HG03139 (cell line): ENCODE measurements around the gene UNC5A.

Experiments
- ATAC-seq: cut with Tn5 transposase; IDR thresholded peaks from one replicate; pipeline ENCODE4 v1.9.1; 2021; ENCODE audit not compliant: unreplicated experiment

UNC5A gene

GRCh38 chr5:176819476-176819875 lies 9.1 kb downstream of the UNC5A start:
- ATAC-seq: no peak

- no peak for ATAC-seq
Observed at GRCh38 chr5:176820937-176821336, 10.6 kb downstream of the UNC5A start.

- ATAC-seq: no peak
Observed at GRCh38 chr5:176821441-176821840, 11.1 kb downstream of the UNC5A start.

GRCh38 chr5:176822041-176822792 lies 11.9 kb downstream of the UNC5A start:
- ATAC-seq: no peak

GRCh38 chr5:176822793-176823481 lies 12.6 kb downstream of the UNC5A start:
- no peak for ATAC-seq

- ATAC-seq: no peak
Observed at GRCh38 chr5:176823869-176824412, 13.6 kb downstream of the UNC5A start.

GRCh38 chr5:176824604-176825003 lies 14.2 kb downstream of the UNC5A start:
- no peak for ATAC-seq

GRCh38 chr5:176825234-176825633 lies 14.9 kb downstream of the UNC5A start:
- no peak for ATAC-seq

- ATAC-seq: no peak
Observed at GRCh38 chr5:176825957-176826356, 15.6 kb downstream of the UNC5A start.

GRCh38 chr5:176827736-176828414 lies 17.5 kb downstream of the UNC5A start:
- no peak for ATAC-seq

GRCh38 chr5:176829320-176829719 lies 19.0 kb downstream of the UNC5A start:
- no peak for ATAC-seq

GRCh38 chr5:176830422-176830994 lies 20.1 kb downstream of the UNC5A start:
- ATAC-seq: no peak

- ATAC-seq: no peak
Observed at GRCh38 chr5:176830995-176831423, 20.6 kb downstream of the UNC5A start.

GRCh38 chr5:176831425-176831824 lies 21.1 kb downstream of the UNC5A start:
- no peak for ATAC-seq

GRCh38 chr5:176832162-176832561 lies 21.8 kb downstream of the UNC5A start:
- ATAC-seq: no peak

- no peak for ATAC-seq
Observed at GRCh38 chr5:176833286-176833685, 22.9 kb downstream of the UNC5A start.

- no peak for ATAC-seq
Observed at GRCh38 chr5:176835918-176836317, 25.6 kb downstream of the UNC5A start.

- ATAC-seq: no peak
Observed at GRCh38 chr5:176836811-176837706, 26.7 kb downstream of the UNC5A start.

- ATAC-seq: no peak
Observed at GRCh38 chr5:176837707-176838115, 27.4 kb downstream of the UNC5A start.

GRCh38 chr5:176843673-176844072 lies 33.3 kb downstream of the UNC5A start:
- ATAC-seq: no peak
